Endothelial cell of umbilical vein (primary cell): ENCODE measurements around the gene PRKCD. TPM values are rescaled to one million over a fixed set of nuclear protein-coding genes. Genes with fewer than 3 reads are reported as not detected.

Source experiments
- BruUV-seq: library from RNA; stranded (reverse); fragments of 400-500 nt; replicated peaks from 2 replicates; lab custom pipeline; 2021; lab: Mats Ljungman, UMichigan
- CTCF ChIA-PET: fragments of 300-600, 350-600 bp; sonication (Branson Sonifier 250); formaldehyde crosslinking; loops from one replicate; lab custom pipeline; 2021; ENCODE audit warnings: antibody characterized with exemption, inconsistent platforms; lab: Charles Lee
- POLR2A ChIA-PET: fragments of 300-600, 350-600 bp; sonication (Branson Sonifier 250); formaldehyde crosslinking; loops from one replicate; lab custom pipeline; 2021; ENCODE audit warnings: antibody characterized with exemption, inconsistent platforms; lab: Charles Lee
- DNase-seq: peaks from one replicate; pipeline ENCODE4 v3.0.0-alpha.2; 2011; ENCODE audit warnings: low read depth, low spot score
- FAIRE-seq: peaks from 2 replicates; lab custom pipeline; 2011; peaks lifted over from hg19 to GRCh38; lab: Jason Lieb, UNC
- H2AFZ ChIP-seq: 2 replicates; pipeline ENCODE4 v1.6.0; 2012; ENCODE audit warnings: low read depth, low read length, control low read depth, inconsistent platforms
- H3K27ac ChIP-seq: 2 replicates; pipeline ENCODE4 v1.5.1; 2011; ENCODE audit warnings: low read depth, mild to moderate bottlenecking, control low read depth, low read length, moderate library complexity; ENCODE audit not compliant: insufficient read depth
- H3K27me3 ChIP-seq, 2 experiments: 2 replicates each; pipeline versions ENCODE4 v1.6.0 to v1.6.1; 2011; ENCODE audit warnings: low read length in 2 of 2, mixed read lengths in 1 of 2; ENCODE audit not compliant: control insufficient read depth in 2 of 2, insufficient read depth in 2 of 2
- H3K36me3 ChIP-seq, 2 experiments: 2 replicates in 1 of 2; 3 replicates in 1 of 2; pipeline ENCODE4 v1.5.1; 2011; ENCODE audit warnings: low read length in 2 of 2, mild to moderate bottlenecking in 1 of 2, moderate library complexity in 1 of 2; ENCODE audit not compliant: control insufficient read depth in 2 of 2, insufficient read depth in 2 of 2; ENCODE audit errors: extremely low read depth in 1 of 2
- H3K4me1 ChIP-seq: 3 replicates; pipeline ENCODE4 v1.5.1; 2011; ENCODE audit warnings: mild to moderate bottlenecking, low read length; ENCODE audit not compliant: control insufficient read depth, insufficient read depth; ENCODE audit errors: extremely low read depth
- H3K4me2 ChIP-seq: 2 replicates; pipeline ENCODE4 v1.6.1; 2011; ENCODE audit warnings: low read length, control low read depth, mixed read lengths; ENCODE audit not compliant: insufficient read depth
- H3K4me3 ChIP-seq, 3 experiments: fragments of 200-600 bp in 1 of 3; sonication (generic), shearing (Covaris generic) in 1 of 3; replicated peaks in 1 of 3; 2 replicates each; pipeline ENCODE4 v1.5.1; 2011 to 2016; ENCODE audit warnings: control low read depth in 3 of 3, low read length in 3 of 3, mild to moderate bottlenecking in 2 of 3, inconsistent platforms in 1 of 3, low read depth in 1 of 3, moderate library complexity in 1 of 3; ENCODE audit not compliant: insufficient read depth in 1 of 3
- H3K79me2 ChIP-seq: 2 replicates; pipeline ENCODE4 v1.6.0; 2012; ENCODE audit warnings: low read length, inconsistent platforms; ENCODE audit not compliant: control insufficient read depth, insufficient read depth
- H3K9ac ChIP-seq: replicated peaks from 2 replicates; pipeline ENCODE3; 2011; ENCODE audit warnings: low read length, control low read depth; ENCODE audit not compliant: insufficient read depth; ENCODE audit errors: extremely low read depth
- H3K9me1 ChIP-seq: replicated peaks from 3 replicates; pipeline ENCODE4 v1.6.0; 2011; ENCODE audit warnings: mild to moderate bottlenecking, low read length; ENCODE audit not compliant: control insufficient read depth, insufficient read depth; ENCODE audit errors: extremely low read depth
- H3K9me3 ChIP-seq: replicated peaks from 2 replicates; pipeline ENCODE4 v1.5.1; 2012; ENCODE audit warnings: low read length, inconsistent platforms; ENCODE audit not compliant: control insufficient read depth, insufficient read depth
- H4K20me1 ChIP-seq: replicated peaks from 2 replicates; pipeline ENCODE3; 2011; ENCODE audit warnings: mild to moderate bottlenecking, low read length; ENCODE audit not compliant: control insufficient read depth, insufficient read depth; ENCODE audit errors: extremely low read depth
- EZH2 ChIP-seq: IDR thresholded peaks from 2 replicates; pipeline ENCODE4 v1.6.1; 2012; ENCODE audit warnings: borderline replicate concordance, low read depth, mild to moderate bottlenecking, moderate library complexity, low read length, inconsistent platforms; ENCODE audit not compliant: severe bottlenecking
- FOS ChIP-seq: IDR thresholded peaks from 2 replicates; pipeline ENCODE4 v1.6.1; 2011; ENCODE audit warnings: mild to moderate bottlenecking, low read length, moderate library complexity, borderline replicate concordance; ENCODE audit not compliant: insufficient read depth
- GATA2 ChIP-seq: IDR thresholded peaks from 2 replicates; pipeline ENCODE4 v1.7.0; 2011; ENCODE audit warnings: low read depth, mild to moderate bottlenecking, moderate library complexity, mixed read lengths, low read length; ENCODE audit not compliant: insufficient read length, insufficient read depth
- JUN ChIP-seq: IDR thresholded peaks from 2 replicates; pipeline ENCODE4 v1.6.1; 2011; ENCODE audit warnings: borderline replicate concordance, low read depth; ENCODE audit not compliant: insufficient read length, insufficient read depth
- MYC ChIP-seq: IDR thresholded peaks from one replicate; pipeline ENCODE4 v1.6.1; 2011; ENCODE audit warnings: mild to moderate bottlenecking, low read depth, low read length
- POLR2A ChIP-seq: IDR thresholded peaks from 2 replicates; pipeline ENCODE4 v1.6.1; 2012; ENCODE audit warnings: low read depth, mild to moderate bottlenecking, control low read depth, low read length
- POLR2AphosphoS5 ChIP-seq: IDR thresholded peaks from 2 replicates; pipeline ENCODE4 v1.6.1; 2012; ENCODE audit warnings: low read depth, mild to moderate bottlenecking, control low read depth, low read length, moderate library complexity; ENCODE audit not compliant: insufficient read depth
- dilution Hi-C: fragments of 300-500 bp; cut with MboI; formaldehyde crosslinking; loops from one replicate; pipeline ENCODE4 v1.15.0; 2019; ENCODE audit warnings: low sequenced_read_pairs; ENCODE audit not compliant: extremely low pct_ligation_motif_present
- intact Hi-C: fragments of 100-400 bp; cut with micrococcal nuclease; formaldehyde crosslinking; loops from one replicate; pipeline ENCODE4 v1.10.0; 2022
- polyA plus RNA-seq, 4 experiments: library from polyadenylated mRNA; depleted of rRNA in 3 of 4; stranded (reverse) in 3 of 4; unstranded in 1 of 4; fragments of >200 nt; gene quantifications; 2 replicates each; pipeline versions ENCODE4 v1.2.1 to v1.2.3, GENCODE V29; 2011 to 2012; ENCODE audit warnings: missing spikeins in 1 of 4
- total RNA-seq: library from RNA; stranded (reverse); gene quantifications from 2 replicates; pipeline ENCODE4 v1.2.3, GENCODE V29; 2021
- TF ChIP-seq, protein P1 (sequence below), 2 donors: IDR thresholded peaks; 1 replicate in 1 of 2; 2 replicates in 1 of 2; pipeline ENCODE4 v1.5.1; 2011; ENCODE audit warnings: low read length in 2 of 2, mild to moderate bottlenecking in 2 of 2, moderate library complexity in 2 of 2, control low read depth in 1 of 2, inconsistent platforms in 1 of 2, low read depth in 1 of 2; ENCODE audit not compliant: insufficient read depth in 1 of 2; ENCODE audit errors: extremely low read depth in 1 of 2
- TF ChIP-seq, protein P2 (sequence below): IDR thresholded peaks from 2 replicates; pipeline ENCODE4 v1.6.1; 2011; ENCODE audit not compliant: insufficient read depth, insufficient read length

PRKCD gene
- total and polyA plus RNA-seq, 2 donors (not counting 3 experiments of a cell fraction or from before 2014, with no cell fraction given) = 15.5 to 19.0 TPM

DNA sequence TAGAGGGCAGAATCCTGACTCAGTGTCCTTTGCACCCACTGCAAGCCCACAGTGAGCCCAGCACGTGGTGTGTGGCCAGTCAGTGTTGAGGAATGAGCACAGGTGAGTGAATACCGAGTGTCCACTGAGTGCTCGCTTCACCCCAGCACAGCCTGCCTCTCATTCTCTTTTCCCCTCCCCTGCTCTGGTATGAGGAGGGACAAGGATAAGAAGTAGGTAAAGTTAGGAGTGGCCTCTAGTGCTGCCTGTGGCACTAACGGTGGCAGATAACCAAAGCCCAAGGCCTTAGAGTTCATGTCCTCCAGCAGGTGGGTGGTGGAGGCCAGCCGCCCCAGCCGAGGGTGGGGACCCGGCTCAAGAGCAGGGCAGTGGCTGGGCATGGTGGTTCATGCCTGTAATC lies 38.0 kb downstream of the PRKCD start:
- CTCF ChIA-PET = interaction anchor here (0.5 to 8.2 kb wide), 6 partner anchors 34 to 509 kb away, joined by 3 to 199 read pairs (median 4); no protein-coding TSS in a partner anchor
- DNase-seq = no peak
- Histone ChIP-seq H3K27ac (no peak overlapping the region), H3K4me2 (no peak overlapping the region), H4K20me1 (no peaks in the 10 kb centered on the region), H2AFZ (no peak overlapping the region), H3K9me3 (no peaks in the 10 kb centered on the region), H3K9ac (no peak overlapping the region), H3K36me3 (no peaks in the 10 kb centered on the region), H3K9me1 (no peaks in the 10 kb centered on the region), H3K4me1 (peaks cover 10% of the 10 kb centered on the region), H3K4me3 (no peak overlapping the region), H3K79me2 (no peaks in the 10 kb centered on the region), H3K27me3 (no peaks in the 10 kb centered on the region)
- dilution Hi-C loops = no loop called here
- intact Hi-C loops = no loop called here
- POLR2A ChIA-PET = no interaction called here
- FAIRE-seq = no peak
- TF ChIP-seq MYC (no peak), POLR2A (no peak), JUN (no peak), GATA2 (no peak), FOS (no peak), EZH2 (no peak), POLR2AphosphoS5 (no peak)
- TF ChIP-seq, protein P1, sequence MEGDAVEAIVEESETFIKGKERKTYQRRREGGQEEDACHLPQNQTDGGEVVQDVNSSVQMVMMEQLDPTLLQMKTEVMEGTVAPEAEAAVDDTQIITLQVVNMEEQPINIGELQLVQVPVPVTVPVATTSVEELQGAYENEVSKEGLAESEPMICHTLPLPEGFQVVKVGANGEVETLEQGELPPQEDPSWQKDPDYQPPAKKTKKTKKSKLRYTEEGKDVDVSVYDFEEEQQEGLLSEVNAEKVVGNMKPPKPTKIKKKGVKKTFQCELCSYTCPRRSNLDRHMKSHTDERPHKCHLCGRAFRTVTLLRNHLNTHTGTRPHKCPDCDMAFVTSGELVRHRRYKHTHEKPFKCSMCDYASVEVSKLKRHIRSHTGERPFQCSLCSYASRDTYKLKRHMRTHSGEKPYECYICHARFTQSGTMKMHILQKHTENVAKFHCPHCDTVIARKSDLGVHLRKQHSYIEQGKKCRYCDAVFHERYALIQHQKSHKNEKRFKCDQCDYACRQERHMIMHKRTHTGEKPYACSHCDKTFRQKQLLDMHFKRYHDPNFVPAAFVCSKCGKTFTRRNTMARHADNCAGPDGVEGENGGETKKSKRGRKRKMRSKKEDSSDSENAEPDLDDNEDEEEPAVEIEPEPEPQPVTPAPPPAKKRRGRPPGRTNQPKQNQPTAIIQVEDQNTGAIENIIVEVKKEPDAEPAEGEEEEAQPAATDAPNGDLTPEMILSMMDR (IDR thresholded peaks at IDR 0.05; ENCODE audit: extremely low read depth in 1 of 2, insufficient read depth in 1 of 2, low read depth in 1 of 2, low read length in 2 of 2) = no peak
- TF ChIP-seq, protein P2, sequence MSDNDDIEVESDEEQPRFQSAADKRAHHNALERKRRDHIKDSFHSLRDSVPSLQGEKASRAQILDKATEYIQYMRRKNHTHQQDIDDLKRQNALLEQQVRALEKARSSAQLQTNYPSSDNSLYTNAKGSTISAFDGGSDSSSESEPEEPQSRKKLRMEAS = no peak
- no TSS peak for BruUV-seq
